HCT116 (cell line): Measurements from ENCODE around the gene KCNH5. TPM values are rescaled to one million over a fixed set of nuclear protein-coding genes. Genes with fewer than 3 reads are reported as not detected.

Experiments
- ATAC-seq: fragments of 200-7000 bp; cut with Tn5 transposase; 2 replicates; pipeline ENCODE4 v1.9.1; 2020; ENCODE audit warnings: mild to moderate bottlenecking, moderate library complexity
- BruUV-seq: library from RNA; stranded (reverse); fragments of 400-500 nt; replicated peaks from 2 replicates; lab custom pipeline; 2021; lab: Mats Ljungman, UMichigan
- CTCF ChIA-PET: fragments of 300-600 bp; sonication (Branson Sonifier 250); formaldehyde crosslinking; loops from one replicate; lab custom pipeline; 2021; ENCODE audit warnings: antibody characterized with exemption; lab: Charles Lee
- POLR2A ChIA-PET: fragments of 300-600, 350-600 bp; sonication (Branson Sonifier 250); formaldehyde crosslinking; loops from one replicate; lab custom pipeline; 2021; ENCODE audit warnings: antibody characterized with exemption; lab: Charles Lee
- RAD21 ChIA-PET, 2 experiments: fragments of 300-600 bp; sonication (Branson Sonifier 250); formaldehyde crosslinking; loops; one replicate each; lab custom pipeline; 2023; ENCODE audit warnings: low total read pairs in 2 of 2; ENCODE audit not compliant: uncharacterized antibody in 2 of 2, unreplicated experiment in 2 of 2, low non-redundant PET in 1 of 2; lab: Charles Lee
- DNase-seq: peaks from one replicate; pipeline ENCODE4 v3.0.0-alpha.2; 2010; ENCODE audit warnings: low read depth, low spot score
- H2AFZ ChIP-seq: fragments of 200-600 bp; shearing (Covaris generic), sonication (generic); 2 replicates; pipeline ENCODE4 v1.6.1; 2017; ENCODE audit warnings: low read depth, mixed run types, mixed read lengths, antibody characterized with exemption, low read length; ENCODE audit not compliant: poor library complexity, severe bottlenecking
- H3K27ac ChIP-seq: 2 replicates; pipeline ENCODE4 v1.5.1; 2012; ENCODE audit warnings: low read depth, low read length
- H3K27me3 ChIP-seq: fragments of 200-600 bp; sonication (generic); 2 replicates; pipeline ENCODE4 v1.6.1; 2016; ENCODE audit warnings: mixed run types, low read length, mixed read lengths; ENCODE audit not compliant: insufficient read depth
- H3K36me3 ChIP-seq, 2 experiments: fragments of 200-500 bp in 1 of 2; fragments of 200-600 bp in 1 of 2; sonication (Bioruptor generic) in 1 of 2; sonication (generic) in 1 of 2; 2 replicates each; pipeline versions ENCODE4 v1.5.1 to v1.6.1; 2014 to 2016; ENCODE audit warnings: low read length in 2 of 2, inconsistent platforms in 1 of 2, mixed read lengths in 1 of 2, mixed run types in 1 of 2; ENCODE audit not compliant: insufficient read depth in 2 of 2, control insufficient read depth in 1 of 2
- H3K4me1 ChIP-seq, 2 experiments: fragments of 200-600 bp in 1 of 2; sonication (generic) in 1 of 2; 2 replicates each; pipeline versions ENCODE4 v1.5.1 to v1.6.1; 2012 to 2017; ENCODE audit warnings: low read length in 2 of 2, inconsistent platforms in 1 of 2, mild to moderate bottlenecking in 1 of 2, mixed read lengths in 1 of 2, mixed run types in 1 of 2, moderate library complexity in 1 of 2; ENCODE audit not compliant: insufficient read depth in 2 of 2, control insufficient read depth in 1 of 2
- H3K4me2 ChIP-seq: fragments of 200-600 bp; sonication (generic); 2 replicates; pipeline ENCODE4 v1.6.1; 2017; ENCODE audit warnings: mixed run types, low read length, mixed read lengths
- H3K4me3 ChIP-seq, 2 experiments: fragments of 200-600 bp in 1 of 2; sonication (generic) in 1 of 2; replicated peaks in 1 of 2; 2 replicates each; pipeline ENCODE4 v1.5.1; 2011 to 2016; ENCODE audit warnings: low read length in 2 of 2, control low read depth in 1 of 2, low read depth in 1 of 2, mild to moderate bottlenecking in 1 of 2, mixed read lengths in 1 of 2, mixed run types in 1 of 2
- H3K79me2 ChIP-seq: fragments of 200-600 bp; sonication (generic); 2 replicates; pipeline ENCODE4 v1.6.1; 2017; ENCODE audit warnings: mild to moderate bottlenecking, mixed run types, low read length, moderate library complexity, mixed read lengths; ENCODE audit not compliant: insufficient read depth
- H3K9ac ChIP-seq: fragments of 200-600 bp; sonication (generic); 2 replicates; pipeline ENCODE4 v1.6.1; 2016; ENCODE audit warnings: low read length, mixed read lengths
- H3K9me2 ChIP-seq: fragments of 200-600 bp; sonication (generic), shearing (Covaris generic); 2 replicates; pipeline ENCODE4 v1.6.1; 2017; ENCODE audit warnings: mixed run types, mild to moderate bottlenecking, moderate library complexity; ENCODE audit not compliant: insufficient read depth
- H3K9me3 ChIP-seq, 2 experiments: fragments of 200-500 bp in 1 of 2; fragments of 200-600 bp in 1 of 2; sonication (Bioruptor generic) in 1 of 2; sonication (generic) in 1 of 2; 2 replicates each; pipeline ENCODE4 v1.6.1; 2014 to 2017; ENCODE audit warnings: low read length in 2 of 2, mixed read lengths in 2 of 2, inconsistent platforms in 1 of 2, low read depth in 1 of 2, mild to moderate bottlenecking in 1 of 2, mixed run types in 1 of 2, moderate library complexity in 1 of 2; ENCODE audit not compliant: control insufficient read depth in 1 of 2, insufficient read depth in 1 of 2
- H4K20me1 ChIP-seq: fragments of 200-600 bp; sonication (generic), shearing (Covaris generic); 2 replicates; pipeline ENCODE4 v1.6.1; 2017; ENCODE audit warnings: mixed run types, mild to moderate bottlenecking, moderate library complexity; ENCODE audit not compliant: insufficient read depth
- CEBPB ChIP-seq: IDR thresholded peaks from 2 replicates; pipeline ENCODE4 v1.6.1; 2012; ENCODE audit warnings: low read depth
- EZH2phosphoT487 ChIP-seq: fragments of 200-600 bp; IDR thresholded peaks from 2 replicates; pipeline ENCODE4 v1.6.1; 2018; ENCODE audit warnings: antibody characterized with exemption, borderline replicate concordance
- FOSL1 ChIP-seq: IDR thresholded peaks from 2 replicates; pipeline ENCODE4 v1.6.1; 2012; ENCODE audit warnings: low read depth
- JUND ChIP-seq: IDR thresholded peaks from 2 replicates; pipeline ENCODE4 v1.6.1; 2012
- POLR2A ChIP-seq: IDR thresholded peaks from 2 replicates; pipeline ENCODE4 v1.7.0; 2011; ENCODE audit warnings: borderline replicate concordance; ENCODE audit not compliant: insufficient read depth, insufficient read length; ENCODE audit errors: extremely low read depth
- RAD21 ChIP-seq: IDR thresholded peaks from 2 replicates; pipeline ENCODE4 v1.6.1; 2012; ENCODE audit warnings: low read depth, mild to moderate bottlenecking
- SIN3A ChIP-seq: IDR thresholded peaks from 2 replicates; pipeline ENCODE4 v1.6.1; 2012; ENCODE audit warnings: low read depth
- SP1 ChIP-seq: IDR thresholded peaks from 2 replicates; pipeline ENCODE4 v1.6.1; 2012; ENCODE audit warnings: low read depth
- SRF ChIP-seq: IDR thresholded peaks from 2 replicates; pipeline ENCODE4 v1.6.1; 2012; ENCODE audit warnings: low read depth
- YY1 ChIP-seq: IDR thresholded peaks from 2 replicates; pipeline ENCODE4 v1.6.1; 2011; ENCODE audit warnings: low read length, low read depth, moderate library complexity, mild to moderate bottlenecking; ENCODE audit not compliant: insufficient replicate concordance; ENCODE audit errors: extremely low read depth
- ZFX ChIP-seq: fragments of 450-650 bp; IDR thresholded peaks from 2 replicates; pipeline ENCODE4 v1.6.1; 2017
- ZNF274 ChIP-seq: fragments of 200-500 bp; sonication (Bioruptor generic); IDR thresholded peaks from 2 replicates; pipeline ENCODE4 v1.6.1; 2014; ENCODE audit warnings: mild to moderate bottlenecking, low read depth, low read length, inconsistent platforms
- intact Hi-C: fragments of 100-400 bp; cut with micrococcal nuclease; formaldehyde crosslinking; loops from 2 replicates; pipeline ENCODE4 v1.10.0; 2022
- total RNA-seq: library from RNA; stranded (reverse); gene quantifications from one replicate; pipeline ENCODE4 v1.2.1, GENCODE V29; 2021; ENCODE audit not compliant: unreplicated experiment
- TF ChIP-seq, protein P1 (sequence below): IDR thresholded peaks from 2 replicates; pipeline ENCODE4 v1.6.1; 2012; ENCODE audit warnings: low read depth
- TF ChIP-seq, protein P2 (sequence below): IDR thresholded peaks from 2 replicates; pipeline ENCODE4 v1.6.1; 2012
- TF ChIP-seq, protein P3 (sequence below): IDR thresholded peaks from 2 replicates; pipeline ENCODE4 v1.6.1; 2012

The KCNH5 gene
- total RNA-seq, 1 experiment from 2014 or later, result not detected

DNA sequence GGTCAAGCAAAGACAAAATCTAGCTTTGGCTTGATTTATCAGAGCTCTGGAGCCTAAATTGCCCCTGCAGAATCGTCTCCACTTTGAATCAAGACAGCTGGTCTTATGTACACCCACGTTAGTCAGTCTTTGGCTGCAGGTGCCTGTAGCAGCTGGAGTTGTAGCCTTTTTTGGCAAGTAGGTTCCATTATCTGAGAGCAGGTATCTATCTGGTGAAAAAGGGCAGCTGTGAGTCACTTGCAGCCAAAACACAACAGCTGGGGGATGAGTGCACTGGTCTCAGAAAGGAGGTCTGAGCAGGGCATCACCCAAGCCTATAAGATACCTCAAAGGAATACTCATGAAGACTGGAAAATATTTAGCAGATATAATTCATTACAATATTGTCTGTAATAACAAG, 43.6 kb upstream of the KCNH5 start:
- DNase-seq (no peak), ATAC-seq (no peak)
- Histone ChIP-seq H3K36me3 (no peaks in the 10 kb centered on the region), H4K20me1 (no peaks in the 10 kb centered on the region), H2AFZ (no peak overlapping the region), H3K79me2 (no peaks in the 10 kb centered on the region), H3K4me1 (no peaks in the 10 kb centered on the region), H3K9me3 (no peaks in the 10 kb centered on the region), H3K27ac (no peak overlapping the region), H3K4me3 (no peak overlapping the region), H3K4me2 (no peak overlapping the region), H3K9me2 (no peaks in the 10 kb centered on the region), H3K9ac (no peak overlapping the region), H3K27me3 (no peaks in the 10 kb centered on the region)
- ChIA-PET RAD21 (no interaction called here), CTCF (no interaction called here), POLR2A (no interaction called here)
- BruUV-seq, result no TSS peak
- TF ChIP-seq ZNF274 (no peak), RAD21 (no peak), SIN3A (no peak), POLR2A (no peak)
- TF ChIP-seq, protein P1, sequence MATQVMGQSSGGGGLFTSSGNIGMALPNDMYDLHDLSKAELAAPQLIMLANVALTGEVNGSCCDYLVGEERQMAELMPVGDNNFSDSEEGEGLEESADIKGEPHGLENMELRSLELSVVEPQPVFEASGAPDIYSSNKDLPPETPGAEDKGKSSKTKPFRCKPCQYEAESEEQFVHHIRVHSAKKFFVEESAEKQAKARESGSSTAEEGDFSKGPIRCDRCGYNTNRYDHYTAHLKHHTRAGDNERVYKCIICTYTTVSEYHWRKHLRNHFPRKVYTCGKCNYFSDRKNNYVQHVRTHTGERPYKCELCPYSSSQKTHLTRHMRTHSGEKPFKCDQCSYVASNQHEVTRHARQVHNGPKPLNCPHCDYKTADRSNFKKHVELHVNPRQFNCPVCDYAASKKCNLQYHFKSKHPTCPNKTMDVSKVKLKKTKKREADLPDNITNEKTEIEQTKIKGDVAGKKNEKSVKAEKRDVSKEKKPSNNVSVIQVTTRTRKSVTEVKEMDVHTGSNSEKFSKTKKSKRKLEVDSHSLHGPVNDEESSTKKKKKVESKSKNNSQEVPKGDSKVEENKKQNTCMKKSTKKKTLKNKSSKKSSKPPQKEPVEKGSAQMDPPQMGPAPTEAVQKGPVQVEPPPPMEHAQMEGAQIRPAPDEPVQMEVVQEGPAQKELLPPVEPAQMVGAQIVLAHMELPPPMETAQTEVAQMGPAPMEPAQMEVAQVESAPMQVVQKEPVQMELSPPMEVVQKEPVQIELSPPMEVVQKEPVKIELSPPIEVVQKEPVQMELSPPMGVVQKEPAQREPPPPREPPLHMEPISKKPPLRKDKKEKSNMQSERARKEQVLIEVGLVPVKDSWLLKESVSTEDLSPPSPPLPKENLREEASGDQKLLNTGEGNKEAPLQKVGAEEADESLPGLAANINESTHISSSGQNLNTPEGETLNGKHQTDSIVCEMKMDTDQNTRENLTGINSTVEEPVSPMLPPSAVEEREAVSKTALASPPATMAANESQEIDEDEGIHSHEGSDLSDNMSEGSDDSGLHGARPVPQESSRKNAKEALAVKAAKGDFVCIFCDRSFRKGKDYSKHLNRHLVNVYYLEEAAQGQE, result no peak
- TF ChIP-seq, protein P2, sequence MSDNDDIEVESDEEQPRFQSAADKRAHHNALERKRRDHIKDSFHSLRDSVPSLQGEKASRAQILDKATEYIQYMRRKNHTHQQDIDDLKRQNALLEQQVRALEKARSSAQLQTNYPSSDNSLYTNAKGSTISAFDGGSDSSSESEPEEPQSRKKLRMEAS, result no peak
- intact Hi-C loops, result no loop called here

DNA sequence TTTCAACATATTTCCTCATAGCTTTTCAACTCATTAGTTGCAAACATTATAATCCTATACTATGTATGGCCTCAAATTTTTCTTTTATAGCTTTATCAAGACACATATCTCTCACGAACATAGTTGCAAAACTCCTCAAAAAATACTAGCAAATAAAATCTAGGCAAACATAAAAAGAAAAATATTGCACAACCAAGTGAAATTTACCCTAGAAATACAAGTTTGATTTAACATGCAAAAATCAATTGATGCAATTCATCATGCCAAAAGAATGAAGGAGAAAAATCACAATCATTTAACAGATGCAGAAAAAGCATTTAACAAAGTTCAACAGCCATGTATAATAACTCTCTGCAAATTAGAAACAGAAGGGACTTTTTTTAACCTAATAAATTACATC, 33.3 kb upstream of the KCNH5 start:
- H3K9me2 ChIP-seq, result no peaks in the 10 kb centered on the region
- intact Hi-C loops, result no loop called here
- no peaks in the 10 kb centered on the region for H3K79me2 ChIP-seq
- H2AFZ ChIP-seq, result no peak overlapping the region
- ChIA-PET POLR2A (no interaction called here), CTCF (no interaction called here), RAD21 (no interaction called here)
- H3K36me3 ChIP-seq, result no peaks in the 10 kb centered on the region
- TF ChIP-seq YY1 (no peak), FOSL1 (no peak), SP1 (no peak), CEBPB (no peak), EZH2phosphoT487 (no peak), ZFX (no peak), JUND (no peak), SRF (no peak), RAD21 (no peak), ZNF274 (no peak)
- TF ChIP-seq, protein P2, result no peak
- TF ChIP-seq, protein P3, sequence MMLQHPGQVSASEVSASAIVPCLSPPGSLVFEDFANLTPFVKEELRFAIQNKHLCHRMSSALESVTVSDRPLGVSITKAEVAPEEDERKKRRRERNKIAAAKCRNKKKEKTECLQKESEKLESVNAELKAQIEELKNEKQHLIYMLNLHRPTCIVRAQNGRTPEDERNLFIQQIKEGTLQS, result no peak
- no peaks in the 10 kb centered on the region for H3K9me3 ChIP-seq
- no peaks in the 10 kb centered on the region for H3K4me1 ChIP-seq
- no peak for DNase-seq
- no peaks in the 10 kb centered on the region for H4K20me1 ChIP-seq
- no peak overlapping the region for H3K4me3 ChIP-seq
- no TSS peak for BruUV-seq
- no peak overlapping the region for H3K27ac ChIP-seq
- H3K4me2 ChIP-seq, result no peak overlapping the region
- no peaks in the 10 kb centered on the region for H3K27me3 ChIP-seq
- ATAC-seq, result no peak
- H3K9ac ChIP-seq, result no peak overlapping the region
